ENCODE results near the gene UQCRQ.

UQCRQ gene

GRCh38 chr5:132866342-132867045 is at the start of gene UQCRQ, which contains the start of gene GDF9:
UQCRQ (plus strand) TSS chr5:132866642; CDS start chr5:132866882, 240 bp downstream.
GDF9 (minus strand) TSS chr5:132866469; CDS start chr5:132864533, 1,936 bp downstream.
- peak within 1 kb of the TSS; percentile 98 for H3K27ac Mint-ChIP-seq
- H3K9me3 Mint-ChIP-seq = no peaks in the 10 kb centered on the region
- peaks cover 14% of the 10 kb centered on the region for H3K36me3 Mint-ChIP-seq
- H3K4me3 Mint-ChIP-seq = peak within 1 kb of the TSS; percentile 97
- peaks cover 32% of the 10 kb centered on the region for H3K4me1 Mint-ChIP-seq
- H3K27me3 Mint-ChIP-seq = no peaks in the 10 kb centered on the region

DNA sequence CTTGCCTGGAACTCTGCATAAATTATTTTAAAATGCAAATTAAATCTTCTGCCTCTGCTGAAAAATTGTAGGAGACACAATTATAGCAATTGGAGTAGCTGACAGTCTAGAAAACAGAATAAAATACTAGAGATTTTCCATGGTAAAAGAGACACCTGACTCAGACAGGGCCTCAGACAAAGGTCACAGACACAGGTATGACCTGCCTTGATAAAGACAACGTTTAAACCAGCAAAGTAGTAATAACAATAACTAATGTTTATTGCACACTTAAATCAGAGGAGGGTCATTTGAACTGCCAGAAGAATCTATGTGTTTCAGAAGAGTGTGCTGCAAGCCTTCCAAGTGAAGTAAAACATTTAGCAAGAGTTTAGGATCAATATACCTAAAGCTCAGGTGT is 49.4 kb upstream of the UQCRQ start:
- H3K36me3 Mint-ChIP-seq = peaks cover 2% of the 10 kb centered on the region
- peaks cover 15% of the 10 kb centered on the region for H3K27me3 Mint-ChIP-seq
- H3K9me3 Mint-ChIP-seq = no peaks in the 10 kb centered on the region
- no peak overlapping the region for H3K4me3 Mint-ChIP-seq
- H3K4me1 Mint-ChIP-seq = peaks cover 26% of the 10 kb centered on the region
- no peak overlapping the region for H3K27ac Mint-ChIP-seq

DNA sequence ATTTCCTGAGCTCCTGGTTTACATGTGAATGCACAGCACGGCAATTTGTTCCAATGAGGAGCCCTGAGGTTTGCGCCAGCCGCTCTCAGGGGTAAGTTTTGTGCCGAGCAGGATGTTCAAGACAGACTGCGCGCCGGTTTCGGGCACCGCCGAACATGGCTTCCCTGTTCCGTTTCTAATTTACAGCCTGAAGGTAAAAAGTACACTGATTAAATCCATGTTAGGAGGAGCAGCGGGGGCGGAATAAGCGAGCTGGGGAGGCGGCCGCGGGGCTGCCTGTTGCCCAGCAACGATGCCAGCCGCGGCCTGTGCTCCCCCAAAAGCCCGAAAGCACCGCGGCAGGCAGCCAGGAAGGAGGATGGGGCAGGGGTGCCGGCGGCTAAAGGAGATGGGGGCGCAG is 47.0 kb upstream of the UQCRQ start:
- Mint-ChIP-seq H3K9me3 (no peaks in the 10 kb centered on the region), H3K4me3 (peak overlapping the region; percentile 77)

GRCh38 chr5:132820162-132820754 is 46.2 kb upstream of the UQCRQ start:
- Mint-ChIP-seq H3K4me3 (peak overlapping the region; percentile 70), H3K36me3 (no peaks in the 10 kb centered on the region), H3K27me3 (peaks cover 15% of the 10 kb centered on the region), H3K9me3 (no peaks in the 10 kb centered on the region), H3K4me1 (peaks cover 16% of the 10 kb centered on the region), H3K27ac (no peak overlapping the region)

More for the DNA sequence above, 47.0 kb upstream of the UQCRQ start:
- peaks cover 2% of the 10 kb centered on the region for H3K36me3 Mint-ChIP-seq
- H3K27me3 Mint-ChIP-seq = peaks cover 13% of the 10 kb centered on the region
- H3K4me1 Mint-ChIP-seq = peaks cover 16% of the 10 kb centered on the region
- no peak overlapping the region for H3K27ac Mint-ChIP-seq

GRCh38 chr5:132821350-132821749 is 45.1 kb upstream of the UQCRQ start:
- Mint-ChIP-seq H3K4me3 (no peak overlapping the region), H3K4me1 (peaks cover 16% of the 10 kb centered on the region), H3K27ac (no peak overlapping the region), H3K36me3 (no peaks in the 10 kb centered on the region), H3K9me3 (no peaks in the 10 kb centered on the region), H3K27me3 (peaks cover 16% of the 10 kb centered on the region)

GRCh38 chr5:132821791-132822190 is 44.7 kb upstream of the UQCRQ start:
- Mint-ChIP-seq H3K4me3 (no peak overlapping the region), H3K36me3 (no peaks in the 10 kb centered on the region), H3K27me3 (peaks cover 19% of the 10 kb centered on the region), H3K9me3 (no peaks in the 10 kb centered on the region), H3K4me1 (peaks cover 16% of the 10 kb centered on the region), H3K27ac (no peak overlapping the region)

DNA sequence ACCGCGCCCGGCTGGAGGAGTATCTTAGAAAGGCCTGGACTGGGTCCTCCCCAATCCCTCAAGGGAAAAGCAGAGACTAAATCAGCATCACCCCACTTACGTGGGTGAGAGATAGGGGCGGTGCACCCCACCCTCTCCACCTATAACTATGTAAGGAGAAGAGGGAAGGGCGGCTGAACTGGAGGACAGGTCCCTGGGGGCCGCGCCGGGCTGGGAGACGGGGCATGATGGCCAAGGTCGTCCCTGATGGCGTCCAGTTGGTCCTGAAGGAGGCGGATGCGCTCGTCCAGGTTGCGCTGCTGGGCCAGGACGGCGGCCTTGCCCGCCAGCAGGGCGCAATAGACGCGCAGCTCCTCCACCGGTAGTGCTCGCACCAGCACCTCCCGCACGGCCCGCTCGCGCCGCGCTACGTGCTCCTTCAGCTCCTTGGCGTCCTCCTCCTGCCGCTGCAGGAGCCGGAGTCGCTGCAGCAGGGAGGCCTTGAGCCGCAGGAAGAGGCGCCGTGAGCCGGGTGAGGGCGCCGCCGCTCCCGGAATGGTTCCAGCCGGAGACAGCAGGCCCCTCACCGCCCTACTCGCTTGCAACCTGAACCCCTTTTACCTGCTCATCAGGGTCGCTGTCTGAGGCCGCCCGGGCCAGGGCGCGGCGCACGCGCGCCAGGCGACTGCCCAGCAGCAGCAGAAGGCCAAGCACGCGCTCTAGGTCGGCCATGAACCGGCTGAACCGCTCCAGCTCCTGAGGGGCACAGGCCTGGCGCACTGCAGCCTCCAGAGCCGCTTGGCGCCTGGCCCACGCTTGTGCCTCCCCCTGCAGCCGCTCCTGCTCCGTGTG is 43.6 kb upstream of the UQCRQ start:
- H3K9me3 Mint-ChIP-seq = no peaks in the 10 kb centered on the region
- no peak overlapping the region for H3K4me3 Mint-ChIP-seq
- peaks cover 30% of the 10 kb centered on the region for H3K27me3 Mint-ChIP-seq
- H3K36me3 Mint-ChIP-seq = no peaks in the 10 kb centered on the region
- H3K4me1 Mint-ChIP-seq = peaks cover 16% of the 10 kb centered on the region
- no peak overlapping the region for H3K27ac Mint-ChIP-seq

GRCh38 chr5:132823481-132824050 is 42.9 kb upstream of the UQCRQ start:
- no peaks in the 10 kb centered on the region for H3K36me3 Mint-ChIP-seq
- H3K4me1 Mint-ChIP-seq = peaks cover 16% of the 10 kb centered on the region
- peaks cover 31% of the 10 kb centered on the region for H3K27me3 Mint-ChIP-seq
- H3K27ac Mint-ChIP-seq = no peak overlapping the region
- no peak overlapping the region for H3K4me3 Mint-ChIP-seq
- no peaks in the 10 kb centered on the region for H3K9me3 Mint-ChIP-seq

- H3K36me3 Mint-ChIP-seq = no peaks in the 10 kb centered on the region
- H3K4me3 Mint-ChIP-seq = peak overlapping the region; percentile 47
- peaks cover 34% of the 10 kb centered on the region for H3K27me3 Mint-ChIP-seq
- H3K9me3 Mint-ChIP-seq = no peaks in the 10 kb centered on the region
- H3K4me1 Mint-ChIP-seq = peaks cover 18% of the 10 kb centered on the region
- H3K27ac Mint-ChIP-seq = no peak overlapping the region
Observed at GRCh38 chr5:132824426-132824825, 42.0 kb upstream of the UQCRQ start.

GRCh38 chr5:132825033-132825833 is 41.2 kb upstream of the UQCRQ start:
- peaks cover 34% of the 10 kb centered on the region for H3K27me3 Mint-ChIP-seq
- H3K36me3 Mint-ChIP-seq = no peaks in the 10 kb centered on the region
- H3K4me1 Mint-ChIP-seq = peaks cover 10% of the 10 kb centered on the region
- H3K4me3 Mint-ChIP-seq = peak overlapping the region; percentile 47
- H3K27ac Mint-ChIP-seq = no peak overlapping the region
- H3K9me3 Mint-ChIP-seq = no peaks in the 10 kb centered on the region

DNA sequence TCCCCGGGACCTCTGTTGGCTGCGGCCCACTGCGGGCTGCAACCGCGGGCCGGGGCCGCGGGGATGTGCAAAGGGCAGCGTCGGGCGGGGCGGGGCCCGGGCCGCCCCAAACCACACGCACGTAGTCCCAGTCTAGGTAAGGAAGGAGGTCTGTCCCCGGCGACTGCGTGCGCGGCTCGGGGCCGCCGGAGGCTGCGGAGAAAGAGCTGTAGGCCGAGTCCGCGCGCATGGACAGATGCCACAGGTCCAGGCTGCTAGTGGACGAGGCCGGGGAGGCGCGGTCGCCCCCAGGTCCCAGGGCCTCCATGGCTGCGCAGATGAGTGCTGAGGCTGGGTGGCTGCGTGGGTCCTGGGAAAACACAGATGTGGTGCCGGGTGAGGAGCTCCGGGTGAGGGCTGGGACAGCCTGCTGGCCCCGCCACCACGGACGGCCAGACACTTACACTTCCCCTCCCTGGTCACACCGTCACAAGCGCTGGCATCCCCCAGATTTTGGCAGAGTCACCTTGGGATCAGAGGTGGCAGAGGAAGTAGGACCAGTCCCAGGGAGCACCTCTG is 40.5 kb upstream of the UQCRQ start:
- no peak overlapping the region for H3K27ac Mint-ChIP-seq
- peaks cover 5% of the 10 kb centered on the region for H3K4me1 Mint-ChIP-seq
- no peaks in the 10 kb centered on the region for H3K9me3 Mint-ChIP-seq
- H3K36me3 Mint-ChIP-seq = no peaks in the 10 kb centered on the region
- H3K4me3 Mint-ChIP-seq = no peak overlapping the region
- peaks cover 33% of the 10 kb centered on the region for H3K27me3 Mint-ChIP-seq

DNA sequence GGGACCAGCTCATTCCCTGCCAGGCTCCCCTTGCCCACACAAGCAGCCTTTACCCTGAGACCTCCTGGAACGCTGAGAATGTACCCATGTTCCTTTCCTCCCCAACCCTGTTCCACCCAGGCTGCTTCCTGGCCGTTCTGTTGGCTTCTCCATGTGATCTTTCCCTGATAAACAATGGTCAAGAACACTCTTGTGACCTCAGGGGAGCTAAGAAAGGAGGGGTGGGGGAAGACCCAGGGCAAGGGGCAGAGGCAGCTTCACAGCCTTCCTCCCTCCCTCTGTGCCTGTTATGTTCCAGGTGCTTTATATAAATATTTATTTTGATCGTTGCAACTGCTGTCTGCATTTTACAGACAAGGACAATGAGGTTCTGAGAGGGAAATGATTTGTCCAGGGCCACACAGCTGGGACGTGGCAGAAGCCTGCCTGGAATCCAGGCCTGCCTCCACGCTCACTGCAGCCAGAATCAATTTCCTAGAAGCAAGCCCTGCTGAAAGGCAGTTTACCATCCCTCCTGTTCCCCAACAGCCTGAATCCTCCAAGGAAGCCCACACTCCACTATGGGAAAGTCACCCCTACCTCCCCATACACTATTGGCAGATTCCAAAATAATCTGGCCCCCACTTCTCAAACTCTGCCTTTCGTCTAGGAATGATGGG is 39.9 kb upstream of the UQCRQ start:
- Mint-ChIP-seq H3K4me1 (peaks cover 11% of the 10 kb centered on the region), H3K27me3 (peaks cover 37% of the 10 kb centered on the region), H3K9me3 (no peaks in the 10 kb centered on the region), H3K27ac (peak overlapping the region; percentile 25), H3K4me3 (peak overlapping the region; percentile 33), H3K36me3 (no peaks in the 10 kb centered on the region)

- peaks cover 36% of the 10 kb centered on the region for H3K27me3 Mint-ChIP-seq
- H3K4me3 Mint-ChIP-seq = no peak overlapping the region
- H3K9me3 Mint-ChIP-seq = no peaks in the 10 kb centered on the region
Observed at GRCh38 chr5:132827943-132828673, 38.3 kb upstream of the UQCRQ start.

More at GRCh38 chr5:132827943-132828673, 38.3 kb upstream of the UQCRQ start:
- Mint-ChIP-seq H3K27ac (peak overlapping the region; percentile 55), H3K36me3 (no peaks in the 10 kb centered on the region), H3K4me1 (peaks cover 11% of the 10 kb centered on the region)

Measured in activated naive CD4-positive, alpha-beta T cell treated with anti-CD3 and anti-CD28 coated beads, Interleukin-2, amount 50 U/mL, for 24 hours (primary cell).